Omental fat pad (tissue), 4 donors: ENCODE results near the gene OR51E2. TPM values are rescaled to one million over a fixed set of nuclear protein-coding genes. Genes with fewer than 3 reads are reported as not detected.

Experiments
- ATAC-seq: fragments of 150-250 bp; one replicate; pipeline ENCODE4 v1.9.1; 2016; ENCODE audit warnings: mild to moderate bottlenecking, moderate library complexity; ENCODE audit not compliant: low FRiP score
- DNase-seq: peaks from one replicate; pipeline ENCODE4 v3.0.0-alpha.2; 2019; ENCODE audit warnings: low spot score
- CTCF ChIP-seq, 3 donors: fragments of 450-650 bp; IDR thresholded peaks; one replicate each; pipeline ENCODE4 v1.5.1; 2016 to 2017; ENCODE audit warnings: antibody characterized with exemption in 3 of 3, mild to moderate bottlenecking in 3 of 3, moderate library complexity in 2 of 3
- total RNA-seq, 4 donors: library from RNA; depleted of rRNA; stranded (reverse); fragments of >200 nt; gene quantifications; one replicate each; pipeline ENCODE4 v1.1.0, GENCODE V29; 2016

The OR51E2 gene
- total RNA-seq, 4 donors from 2014 or later: 0.19 TPM; not detected in 3

- no peak for ATAC-seq
- no peak for DNase-seq
- no peak for TF ChIP-seq CTCF (IDR thresholded peaks at IDR 0.05)
Observed at GRCh38 chr11:4644233-4644632, 53.4 kb downstream of the OR51E2 start.

- DNase-seq (no peak), ATAC-seq (no peak)
- TF ChIP-seq CTCF (IDR thresholded peaks at IDR 0.05): no peak
Observed at GRCh38 chr11:4643682-4644081, 54.0 kb downstream of the OR51E2 start, which contains the start of gene OR51E1. OR51E1 (plus strand) TSS chr11:4643982; CDS start chr11:4652527, 8,545 bp downstream.

- TF ChIP-seq CTCF (IDR thresholded peaks at IDR 0.05): no peak
- DNase-seq: no peak
Observed at GRCh38 chr11:4643076-4643475, 54.6 kb downstream of the OR51E2 start.

GRCh38 chr11:4642043-4642442 is 55.6 kb downstream of the OR51E2 start:
- no peak for ATAC-seq
- TF ChIP-seq CTCF (IDR thresholded peaks at IDR 0.05): no peak

More at GRCh38 chr11:4643076-4643475, 54.6 kb downstream of the OR51E2 start:
- ATAC-seq: no peak

GRCh38 chr11:4641501-4641900 is 56.2 kb downstream of the OR51E2 start:
- no peak for TF ChIP-seq CTCF (IDR thresholded peaks at IDR 0.05)
- no peak for DNase-seq
- ATAC-seq: no peak

More at GRCh38 chr11:4642043-4642442, 55.6 kb downstream of the OR51E2 start:
- no peak for DNase-seq

- ATAC-seq (no peak), DNase-seq (no peak)
- TF ChIP-seq CTCF (IDR thresholded peaks at IDR 0.05): no peak
Observed at GRCh38 chr11:4639931-4640330, 57.7 kb downstream of the OR51E2 start.

GRCh38 chr11:4637662-4638047 is 60.0 kb downstream of the OR51E2 start:
- TF ChIP-seq CTCF (IDR thresholded peaks at IDR 0.05): no peak
- no peak for ATAC-seq
- DNase-seq: no peak
